Measurements from ENCODE around the gene NUB1.
"Not testable (repeated sequence)": the region's sequence is repeated elsewhere in the genome, so short reads cannot be mapped to it uniquely, and the experiment has no call there.

The NUB1 gene

GRCh38 chr7:151299940-151300645, 41.5 kb upstream of the NUB1 start:
- no peak for TF ChIP-seq CTCF (IDR thresholded peaks at IDR 0.05; ENCODE audit: low read depth, low read length)
- in situ Hi-C loops (cut with HindIII; ENCODE audit: low sequenced_read_pairs): no loop called here
- no peak overlapping the region for H3K4me3 ChIP-seq (ENCODE audit: low read depth, low read length)
- DNase-seq (ENCODE audit: low read depth, low spot score): no peak

GRCh38 chr7:151301471-151302462, 39.8 kb upstream of the NUB1 start:
- TF ChIP-seq CTCF (IDR thresholded peaks at IDR 0.05; ENCODE audit: low read depth, low read length): no peak
- in situ Hi-C loops (cut with HindIII; ENCODE audit: low sequenced_read_pairs): no loop called here
- no peak overlapping the region for H3K4me3 ChIP-seq (ENCODE audit: low read depth, low read length)
- DNase-seq (ENCODE audit: low read depth, low spot score): no peak

GRCh38 chr7:151304251-151304650, 37.4 kb upstream of the NUB1 start:
- in situ Hi-C loops (cut with HindIII; ENCODE audit: low sequenced_read_pairs); DNase-seq (ENCODE audit: low read depth, low spot score); H3K4me3 ChIP-seq (ENCODE audit: low read depth, low read length): not testable (repeated sequence)

- DNase-seq (ENCODE audit: low read depth, low spot score): peak; percentile 15
- TF ChIP-seq CTCF (IDR thresholded peaks at IDR 0.05; ENCODE audit: low read depth, low read length): no peak
- no peak overlapping the region for H3K4me3 ChIP-seq (ENCODE audit: low read depth, low read length)
- in situ Hi-C loops (cut with HindIII; ENCODE audit: low sequenced_read_pairs): no loop called here
Observed at GRCh38 chr7:151304856-151305255, 36.8 kb upstream of the NUB1 start.

- in situ Hi-C loops (cut with HindIII; ENCODE audit: low sequenced_read_pairs): no loop called here
- no peak for DNase-seq (ENCODE audit: low read depth, low spot score)
- no peak for TF ChIP-seq CTCF (IDR thresholded peaks at IDR 0.05; ENCODE audit: low read depth, low read length)
- no peak overlapping the region for H3K4me3 ChIP-seq (ENCODE audit: low read depth, low read length)
Observed at GRCh38 chr7:151306374-151306773, 35.2 kb upstream of the NUB1 start.

- no peak overlapping the region for H3K4me3 ChIP-seq (ENCODE audit: low read depth, low read length)
- in situ Hi-C loops (cut with HindIII; ENCODE audit: low sequenced_read_pairs): no loop called here
- TF ChIP-seq CTCF (IDR thresholded peaks at IDR 0.05; ENCODE audit: low read depth, low read length): no peak
- no peak for DNase-seq (ENCODE audit: low read depth, low spot score)
Observed at GRCh38 chr7:151306860-151307259, 34.8 kb upstream of the NUB1 start.

- TF ChIP-seq CTCF (IDR thresholded peaks at IDR 0.05; ENCODE audit: low read depth, low read length): no peak
- in situ Hi-C loops (cut with HindIII; ENCODE audit: low sequenced_read_pairs): no loop called here
- H3K4me3 ChIP-seq (ENCODE audit: low read depth, low read length): no peak overlapping the region
- no peak for DNase-seq (ENCODE audit: low read depth, low spot score)
Observed at GRCh38 chr7:151307536-151307935, 34.1 kb upstream of the NUB1 start.

Data from astrocyte of the spinal cord (primary cell).